ENCODE results near the gene ETFDH.

ETFDH gene

DNA sequence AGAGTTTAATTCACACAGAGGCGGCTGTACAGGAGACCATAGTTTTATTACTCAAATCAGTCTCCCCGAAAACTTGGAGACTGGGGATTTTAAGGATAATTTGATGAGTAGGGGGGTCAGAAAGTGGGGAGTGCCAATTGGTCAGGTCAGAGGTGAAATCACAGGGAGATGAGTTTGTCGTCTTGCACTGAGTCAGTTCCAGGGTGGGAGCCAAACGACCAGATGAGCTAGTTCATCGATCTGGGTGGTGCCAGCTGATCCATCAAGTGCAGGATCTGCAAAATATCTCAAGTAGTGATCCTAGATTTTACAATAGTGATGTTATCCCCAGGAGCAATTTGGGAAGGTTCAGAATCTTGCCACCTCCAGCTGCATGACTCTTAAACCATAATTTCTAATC is 4.0 kb downstream of the ETFDH start:
- ATAC-seq = no peak
- TF ChIP-seq, protein P1, sequence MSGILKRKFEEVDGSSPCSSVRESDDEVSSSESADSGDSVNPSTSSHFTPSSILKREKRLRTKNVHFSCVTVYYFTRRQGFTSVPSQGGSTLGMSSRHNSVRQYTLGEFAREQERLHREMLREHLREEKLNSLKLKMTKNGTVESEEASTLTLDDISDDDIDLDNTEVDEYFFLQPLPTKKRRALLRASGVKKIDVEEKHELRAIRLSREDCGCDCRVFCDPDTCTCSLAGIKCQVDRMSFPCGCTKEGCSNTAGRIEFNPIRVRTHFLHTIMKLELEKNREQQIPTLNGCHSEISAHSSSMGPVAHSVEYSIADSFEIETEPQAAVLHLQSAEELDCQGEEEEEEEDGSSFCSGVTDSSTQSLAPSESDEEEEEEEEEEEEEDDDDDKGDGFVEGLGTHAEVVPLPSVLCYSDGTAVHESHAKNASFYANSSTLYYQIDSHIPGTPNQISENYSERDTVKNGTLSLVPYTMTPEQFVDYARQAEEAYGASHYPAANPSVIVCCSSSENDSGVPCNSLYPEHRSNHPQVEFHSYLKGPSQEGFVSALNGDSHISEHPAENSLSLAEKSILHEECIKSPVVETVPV (CRISPR knock-in tag; IDR thresholded peaks at IDR 0.05) = no peak
- TF ChIP-seq, protein P2, sequence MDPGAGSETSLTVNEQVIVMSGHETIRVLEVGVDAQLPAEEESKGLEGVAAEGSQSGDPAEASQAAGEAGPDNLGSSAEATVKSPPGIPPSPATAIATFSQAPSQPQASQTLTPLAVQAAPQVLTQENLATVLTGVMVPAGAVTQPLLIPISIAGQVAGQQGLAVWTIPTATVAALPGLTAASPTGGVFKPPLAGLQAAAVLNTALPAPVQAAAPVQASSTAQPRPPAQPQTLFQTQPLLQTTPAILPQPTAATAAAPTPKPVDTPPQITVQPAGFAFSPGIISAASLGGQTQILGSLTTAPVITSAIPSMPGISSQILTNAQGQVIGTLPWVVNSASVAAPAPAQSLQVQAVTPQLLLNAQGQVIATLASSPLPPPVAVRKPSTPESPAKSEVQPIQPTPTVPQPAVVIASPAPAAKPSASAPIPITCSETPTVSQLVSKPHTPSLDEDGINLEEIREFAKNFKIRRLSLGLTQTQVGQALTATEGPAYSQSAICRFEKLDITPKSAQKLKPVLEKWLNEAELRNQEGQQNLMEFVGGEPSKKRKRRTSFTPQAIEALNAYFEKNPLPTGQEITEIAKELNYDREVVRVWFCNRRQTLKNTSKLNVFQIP (CRISPR knock-in tag; IDR thresholded peaks at IDR 0.05; ENCODE audit: borderline replicate concordance, low read depth) = no peak
- no peak for TF ChIP-seq BACH2 (CRISPR knock-in tag; IDR thresholded peaks at IDR 0.05; ENCODE audit: borderline replicate concordance)
- TF ChIP-seq, protein P3, sequence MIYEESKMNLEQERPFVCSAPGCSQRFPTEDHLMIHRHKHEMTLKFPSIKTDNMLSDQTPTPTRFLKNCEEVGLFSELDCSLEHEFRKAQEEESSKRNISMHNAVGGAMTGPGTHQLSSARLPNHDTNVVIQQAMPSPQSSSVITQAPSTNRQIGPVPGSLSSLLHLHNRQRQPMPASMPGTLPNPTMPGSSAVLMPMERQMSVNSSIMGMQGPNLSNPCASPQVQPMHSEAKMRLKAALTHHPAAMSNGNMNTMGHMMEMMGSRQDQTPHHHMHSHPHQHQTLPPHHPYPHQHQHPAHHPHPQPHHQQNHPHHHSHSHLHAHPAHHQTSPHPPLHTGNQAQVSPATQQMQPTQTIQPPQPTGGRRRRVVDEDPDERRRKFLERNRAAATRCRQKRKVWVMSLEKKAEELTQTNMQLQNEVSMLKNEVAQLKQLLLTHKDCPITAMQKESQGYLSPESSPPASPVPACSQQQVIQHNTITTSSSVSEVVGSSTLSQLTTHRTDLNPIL (CRISPR knock-in tag; IDR thresholded peaks at IDR 0.05; ENCODE audit: low read depth) = no peak
- no peak for TF ChIP-seq ARNTL (CRISPR knock-in tag; IDR thresholded peaks at IDR 0.05; ENCODE audit: borderline replicate concordance, low read depth)
- no peak for TF ChIP-seq CSDC2 (CRISPR knock-in tag; IDR thresholded peaks at IDR 0.05)
- TF ChIP-seq, protein P4, sequence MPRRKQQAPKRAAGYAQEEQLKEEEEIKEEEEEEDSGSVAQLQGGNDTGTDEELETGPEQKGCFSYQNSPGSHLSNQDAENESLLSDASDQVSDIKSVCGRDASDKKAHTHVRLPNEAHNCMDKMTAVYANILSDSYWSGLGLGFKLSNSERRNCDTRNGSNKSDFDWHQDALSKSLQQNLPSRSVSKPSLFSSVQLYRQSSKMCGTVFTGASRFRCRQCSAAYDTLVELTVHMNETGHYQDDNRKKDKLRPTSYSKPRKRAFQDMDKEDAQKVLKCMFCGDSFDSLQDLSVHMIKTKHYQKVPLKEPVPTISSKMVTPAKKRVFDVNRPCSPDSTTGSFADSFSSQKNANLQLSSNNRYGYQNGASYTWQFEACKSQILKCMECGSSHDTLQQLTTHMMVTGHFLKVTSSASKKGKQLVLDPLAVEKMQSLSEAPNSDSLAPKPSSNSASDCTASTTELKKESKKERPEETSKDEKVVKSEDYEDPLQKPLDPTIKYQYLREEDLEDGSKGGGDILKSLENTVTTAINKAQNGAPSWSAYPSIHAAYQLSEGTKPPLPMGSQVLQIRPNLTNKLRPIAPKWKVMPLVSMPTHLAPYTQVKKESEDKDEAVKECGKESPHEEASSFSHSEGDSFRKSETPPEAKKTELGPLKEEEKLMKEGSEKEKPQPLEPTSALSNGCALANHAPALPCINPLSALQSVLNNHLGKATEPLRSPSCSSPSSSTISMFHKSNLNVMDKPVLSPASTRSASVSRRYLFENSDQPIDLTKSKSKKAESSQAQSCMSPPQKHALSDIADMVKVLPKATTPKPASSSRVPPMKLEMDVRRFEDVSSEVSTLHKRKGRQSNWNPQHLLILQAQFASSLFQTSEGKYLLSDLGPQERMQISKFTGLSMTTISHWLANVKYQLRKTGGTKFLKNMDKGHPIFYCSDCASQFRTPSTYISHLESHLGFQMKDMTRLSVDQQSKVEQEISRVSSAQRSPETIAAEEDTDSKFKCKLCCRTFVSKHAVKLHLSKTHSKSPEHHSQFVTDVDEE (CRISPR knock-in tag; IDR thresholded peaks at IDR 0.05) = no peak
- TF ChIP-seq ZNF70 (CRISPR knock-in tag; IDR thresholded peaks at IDR 0.05) = no peak
- no peak for TF ChIP-seq GLIS3 (CRISPR knock-in tag; IDR thresholded peaks at IDR 0.05)
- TF ChIP-seq PPARA (CRISPR knock-in tag; IDR thresholded peaks at IDR 0.05; ENCODE audit: borderline replicate concordance) = no peak
- no peak for TF ChIP-seq ZFP3 (CRISPR knock-in tag; IDR thresholded peaks at IDR 0.05)
- TF ChIP-seq ESRRG (CRISPR knock-in tag; IDR thresholded peaks at IDR 0.05) = no peak
- TF ChIP-seq TOX (CRISPR knock-in tag; IDR thresholded peaks at IDR 0.05; ENCODE audit: borderline replicate concordance) = no peak
- no peak for TF ChIP-seq SNAI2 (CRISPR knock-in tag; IDR thresholded peaks at IDR 0.05)
- TF ChIP-seq, protein P5, sequence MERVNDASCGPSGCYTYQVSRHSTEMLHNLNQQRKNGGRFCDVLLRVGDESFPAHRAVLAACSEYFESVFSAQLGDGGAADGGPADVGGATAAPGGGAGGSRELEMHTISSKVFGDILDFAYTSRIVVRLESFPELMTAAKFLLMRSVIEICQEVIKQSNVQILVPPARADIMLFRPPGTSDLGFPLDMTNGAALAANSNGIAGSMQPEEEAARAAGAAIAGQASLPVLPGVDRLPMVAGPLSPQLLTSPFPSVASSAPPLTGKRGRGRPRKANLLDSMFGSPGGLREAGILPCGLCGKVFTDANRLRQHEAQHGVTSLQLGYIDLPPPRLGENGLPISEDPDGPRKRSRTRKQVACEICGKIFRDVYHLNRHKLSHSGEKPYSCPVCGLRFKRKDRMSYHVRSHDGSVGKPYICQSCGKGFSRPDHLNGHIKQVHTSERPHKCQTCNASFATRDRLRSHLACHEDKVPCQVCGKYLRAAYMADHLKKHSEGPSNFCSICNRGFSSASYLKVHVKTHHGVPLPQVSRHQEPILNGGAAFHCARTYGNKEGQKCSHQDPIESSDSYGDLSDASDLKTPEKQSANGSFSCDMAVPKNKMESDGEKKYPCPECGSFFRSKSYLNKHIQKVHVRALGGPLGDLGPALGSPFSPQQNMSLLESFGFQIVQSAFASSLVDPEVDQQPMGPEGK (CRISPR knock-in tag; IDR thresholded peaks at IDR 0.05; ENCODE audit: borderline replicate concordance) = no peak
- TF ChIP-seq RARB (CRISPR knock-in tag; IDR thresholded peaks at IDR 0.05) = no peak
- no peak for TF ChIP-seq ZNF8 (CRISPR knock-in tag; IDR thresholded peaks at IDR 0.05)
- no peak for TF ChIP-seq TCF4 (CRISPR knock-in tag; IDR thresholded peaks at IDR 0.05; ENCODE audit: borderline replicate concordance)
- no peak for TF ChIP-seq ZC3H10 (CRISPR knock-in tag; IDR thresholded peaks at IDR 0.05)

DNA sequence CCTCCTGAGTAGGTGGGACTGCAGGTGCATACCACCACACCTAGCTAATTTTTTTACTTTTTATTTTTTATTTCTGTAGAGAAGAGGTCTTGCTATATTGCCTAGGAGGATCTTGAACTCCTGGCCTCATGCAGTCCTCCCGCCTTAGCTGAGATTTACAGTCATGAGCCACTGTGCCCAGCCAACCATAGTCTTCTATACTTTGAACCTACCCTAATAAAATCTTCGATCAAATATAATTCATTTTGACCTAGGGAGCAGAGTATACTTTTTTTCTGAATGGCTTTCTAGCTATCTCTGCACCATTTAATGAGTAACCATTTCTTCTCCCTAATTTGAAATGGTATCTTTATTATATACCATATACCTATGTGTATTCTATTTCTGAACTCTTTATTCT is 6.7 kb downstream of the ETFDH start:
- no peak for ATAC-seq
- TF ChIP-seq, protein P2 (CRISPR knock-in tag; IDR thresholded peaks at IDR 0.05; ENCODE audit: borderline replicate concordance, low read depth) = no peak
- TF ChIP-seq, protein P3 (CRISPR knock-in tag; IDR thresholded peaks at IDR 0.05; ENCODE audit: low read depth) = no peak
- TF ChIP-seq ZNF70 (CRISPR knock-in tag; IDR thresholded peaks at IDR 0.05) (no peak), ZNF8 (CRISPR knock-in tag; IDR thresholded peaks at IDR 0.05) (no peak), CSDC2 (CRISPR knock-in tag; IDR thresholded peaks at IDR 0.05) (no peak), TOX (CRISPR knock-in tag; IDR thresholded peaks at IDR 0.05; ENCODE audit: borderline replicate concordance) (no peak), ISL1 (CRISPR knock-in tag; IDR thresholded peaks at IDR 0.05) (no peak), ESRRG (CRISPR knock-in tag; IDR thresholded peaks at IDR 0.05) (no peak), BACH2 (CRISPR knock-in tag; IDR thresholded peaks at IDR 0.05; ENCODE audit: borderline replicate concordance) (no peak), ZC3H10 (CRISPR knock-in tag; IDR thresholded peaks at IDR 0.05) (no peak), SNAI2 (CRISPR knock-in tag; IDR thresholded peaks at IDR 0.05) (no peak), ZNF565 (CRISPR knock-in tag; conservative IDR thresholded peaks at IDR 0.05; ENCODE audit: low read depth) (no peak), RARB (CRISPR knock-in tag; IDR thresholded peaks at IDR 0.05) (no peak), ZFP30 (CRISPR knock-in tag; IDR thresholded peaks at IDR 0.05) (no peak)
- TF ChIP-seq, protein P4 (CRISPR knock-in tag; IDR thresholded peaks at IDR 0.05) = no peak
- TF ChIP-seq, protein P1 (CRISPR knock-in tag; IDR thresholded peaks at IDR 0.05) = no peak
